8988T (cell line): ENCODE data around the gene SOS2.
"Not testable (repeated sequence)": the region's sequence is repeated elsewhere in the genome, so short reads cannot be mapped to it uniquely, and the experiment has no call there.

Experiments used
- DNase-seq: peaks from one replicate; pipeline ENCODE4 v3.0.0; 2011

SOS2 gene

DNA sequence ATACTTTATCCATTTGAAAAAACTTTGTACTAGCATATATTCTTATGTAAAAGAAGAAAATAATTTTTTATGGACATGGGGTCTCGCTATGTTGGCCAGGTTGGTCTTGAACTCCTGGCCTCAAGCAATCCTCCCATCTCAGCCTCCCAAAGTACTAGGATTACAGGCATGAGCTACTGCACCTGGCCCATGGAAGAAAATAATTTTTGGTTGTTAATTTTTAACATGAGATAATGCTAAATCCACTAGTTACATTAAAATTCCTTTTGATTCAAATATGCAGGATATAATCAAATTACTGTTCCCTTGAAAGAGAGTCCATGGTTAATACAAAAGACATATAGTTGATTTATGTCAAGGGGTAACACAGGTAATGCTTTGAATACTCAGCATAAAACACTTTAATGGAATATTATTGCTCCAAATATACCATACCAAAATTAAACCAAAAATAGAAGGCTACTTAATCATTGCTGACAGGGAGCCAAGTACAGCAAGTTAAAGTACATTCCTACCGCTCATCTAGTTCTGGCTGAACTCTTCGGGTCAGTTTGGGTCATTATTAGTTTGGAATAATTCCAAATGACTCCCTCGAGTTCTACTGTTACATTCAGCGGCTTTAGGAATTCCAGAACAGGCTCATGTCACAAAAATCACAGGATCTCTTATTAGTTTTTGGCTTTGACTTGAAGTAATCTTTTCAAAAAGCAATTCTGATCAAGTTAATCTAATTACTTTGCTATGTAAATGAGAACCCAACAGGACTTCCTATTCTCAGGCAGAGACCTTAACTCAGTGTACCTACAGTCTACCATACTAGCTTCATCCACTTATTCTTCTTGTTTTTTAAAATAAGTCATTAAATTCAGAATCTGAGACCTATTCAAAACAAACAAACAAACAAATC lies 6.1 kb downstream of the SOS2 start:
- no peak for DNase-seq

- no peak for DNase-seq
Measured at GRCh38 chr14:50222055-50222613, 9.2 kb downstream of the SOS2 start.

- DNase-seq, result no peak
Measured at GRCh38 chr14:50218501-50218900, 12.9 kb downstream of the SOS2 start.

DNA sequence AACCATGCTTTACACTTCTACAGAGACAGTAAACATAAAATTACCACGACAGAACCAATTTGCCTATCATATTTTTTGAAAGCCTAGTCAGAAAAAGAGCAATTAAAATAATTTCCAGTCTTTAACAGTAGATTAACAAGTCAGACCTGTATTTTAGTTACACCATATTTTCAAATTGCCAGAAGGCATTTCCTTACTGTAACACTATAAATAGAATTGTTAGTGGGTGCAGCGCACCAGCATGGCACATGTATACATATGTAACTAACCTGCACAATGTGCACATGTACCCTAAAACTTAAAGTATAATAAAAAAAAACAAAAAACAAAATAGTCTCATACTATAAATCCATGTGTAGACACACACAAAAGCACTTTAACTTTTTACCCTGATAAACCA lies 16.0 kb downstream of the SOS2 start:
- DNase-seq, result no peak

GRCh38 chr14:50213795-50214194 lies 17.6 kb downstream of the SOS2 start:
- no peak for DNase-seq

DNA sequence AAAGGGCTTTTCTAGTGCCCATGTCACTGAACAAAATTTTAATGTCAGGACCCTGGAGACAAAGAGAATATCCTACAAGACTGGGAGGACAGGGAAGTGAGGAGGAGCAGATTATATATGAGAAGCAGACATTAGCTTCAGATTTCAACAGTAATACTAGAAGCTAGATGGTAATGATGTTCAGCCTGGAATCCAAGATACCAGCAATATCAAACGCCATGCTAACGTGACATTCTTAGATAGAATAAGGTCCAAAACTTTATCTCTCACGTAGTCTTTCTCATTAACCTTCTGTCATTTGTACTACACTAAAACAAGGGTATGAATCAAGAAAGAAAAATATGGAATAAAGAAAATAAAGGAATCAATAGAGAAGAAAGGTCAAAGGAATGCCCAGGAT lies 18.7 kb downstream of the SOS2 start:
- DNase-seq, result no peak

DNA sequence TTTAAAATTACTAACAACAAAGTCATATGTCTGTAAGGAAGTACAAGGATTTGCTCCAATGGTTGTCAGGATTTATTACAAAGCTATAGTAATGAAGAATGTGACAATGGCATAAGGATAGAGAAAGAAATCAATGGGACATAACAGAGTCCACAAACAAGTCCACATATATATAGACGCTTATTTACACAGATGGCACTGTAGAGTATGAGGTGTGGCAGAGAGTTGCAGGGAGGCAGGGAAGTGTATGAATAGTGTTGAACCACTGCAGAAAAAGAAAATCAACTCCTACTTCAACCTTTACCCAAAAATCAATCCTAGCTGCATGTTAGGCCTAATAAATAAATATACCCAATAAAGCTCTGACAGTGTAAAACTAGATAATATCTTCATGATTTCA lies 21.3 kb downstream of the SOS2 start:
- no peak for DNase-seq

DNA sequence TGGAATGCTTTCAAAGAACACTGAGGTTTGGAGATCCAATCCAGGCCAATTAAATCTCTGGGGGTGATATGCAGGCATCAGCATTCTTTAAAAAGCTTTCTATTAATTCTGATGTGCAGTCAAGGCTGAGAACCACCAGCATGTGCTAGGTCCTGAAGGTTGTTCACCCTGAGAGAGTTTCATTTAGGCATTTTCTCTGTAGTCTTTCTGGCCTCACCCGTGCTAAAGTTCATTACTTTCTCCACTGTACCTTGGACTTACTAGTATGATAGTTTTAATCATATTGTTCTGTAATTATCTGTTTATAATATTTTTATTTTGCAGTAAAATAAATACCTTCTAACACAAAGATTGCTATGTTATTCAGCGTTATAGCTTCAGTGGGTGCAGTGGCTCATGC lies 32.9 kb downstream of the SOS2 start:
- no peak for DNase-seq

- DNase-seq, result no peak
Measured at GRCh38 chr14:50191499-50191898, 39.9 kb downstream of the SOS2 start.

GRCh38 chr14:50186107-50186506 lies 45.3 kb downstream of the SOS2 start:
- DNase-seq, result no peak

- no peak for DNase-seq
Measured at GRCh38 chr14:50173891-50174290, 57.5 kb downstream of the SOS2 start.

- no peak for DNase-seq
Measured at GRCh38 chr14:50171895-50172294, 59.5 kb downstream of the SOS2 start.

DNA sequence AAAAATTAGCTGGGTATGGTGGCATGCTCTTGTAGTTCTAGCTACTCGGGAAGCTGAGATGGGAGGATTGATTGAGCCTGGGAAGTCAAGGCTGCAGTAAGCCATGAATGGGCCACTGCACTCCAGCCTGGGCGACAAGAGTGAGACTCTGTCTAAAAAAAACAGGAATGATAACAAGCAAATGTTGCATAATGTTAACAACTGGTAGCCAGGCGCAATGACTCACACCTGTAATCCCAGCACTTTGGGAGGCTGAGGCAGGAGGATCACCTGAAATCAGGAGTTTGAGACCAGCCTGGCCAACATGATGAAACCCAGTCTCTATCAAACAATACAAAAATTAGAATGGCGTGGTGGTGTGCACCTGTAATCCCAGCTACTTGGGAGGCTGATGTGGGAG lies 64.0 kb downstream of the SOS2 start:
- not testable (repeated sequence) for DNase-seq

DNA sequence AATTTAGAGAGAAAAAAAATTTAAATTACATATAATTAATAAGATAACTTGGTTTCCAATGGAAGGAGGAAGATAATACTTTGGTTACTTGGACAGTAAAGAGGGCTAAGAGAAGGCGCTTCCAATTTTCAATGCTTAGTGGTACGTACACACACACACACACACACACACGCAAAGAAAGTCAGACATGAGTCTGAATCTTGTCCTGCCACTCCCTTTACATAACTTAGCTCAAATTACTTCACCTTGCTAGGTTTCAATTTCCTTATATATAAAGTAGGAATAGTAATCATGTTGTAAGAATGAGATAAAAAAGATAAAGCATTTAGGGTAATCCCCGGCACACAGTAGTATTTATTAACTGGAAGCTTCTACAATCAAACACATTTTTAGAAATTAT lies 75.3 kb downstream of the SOS2 start:
- no peak for DNase-seq

DNA sequence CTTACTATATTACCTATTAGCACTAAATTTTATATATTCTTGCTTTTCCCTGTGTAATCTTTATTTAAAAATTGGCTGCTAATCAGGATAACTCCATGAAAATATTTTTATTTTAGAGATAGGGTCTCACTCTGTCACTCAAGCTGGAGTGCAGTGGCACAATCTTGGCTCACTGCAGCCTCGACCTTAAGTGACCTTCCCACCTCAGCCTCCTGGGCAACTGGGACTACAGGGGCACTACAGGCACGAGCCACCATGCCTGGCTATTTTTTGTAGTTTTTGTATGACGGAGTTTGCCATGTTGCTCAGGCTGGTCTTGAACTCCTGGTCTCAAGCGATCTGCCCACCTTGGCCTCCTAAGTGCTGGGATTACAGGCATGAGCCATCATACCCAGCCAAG lies 82.6 kb downstream of the SOS2 start:
- DNase-seq, result no peak

GRCh38 chr14:50139192-50139591 lies 92.2 kb downstream of the SOS2 start:
- DNase-seq, result no peak

DNA sequence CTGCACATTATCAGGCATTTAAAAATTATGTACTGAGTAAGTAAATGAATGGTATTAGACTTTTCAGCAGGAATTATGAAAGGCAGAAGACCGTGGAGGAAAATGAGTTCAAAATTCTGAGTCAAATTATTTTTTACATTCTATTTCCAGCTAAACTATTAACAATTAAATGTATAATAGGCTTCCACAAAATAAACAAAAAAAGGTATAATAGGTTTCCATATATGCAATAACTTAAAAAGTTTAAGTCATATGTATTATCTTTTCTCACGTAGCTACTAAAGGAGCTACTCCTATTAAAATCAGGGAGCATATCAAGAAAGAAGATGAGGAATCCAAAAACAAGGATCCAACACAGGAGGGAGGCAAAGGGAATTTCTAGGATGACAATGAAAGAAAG lies 103.6 kb downstream of the SOS2 start:
- no peak for DNase-seq

GRCh38 chr14:50123062-50123461 lies 108.3 kb downstream of the SOS2 start:
- no peak for DNase-seq

- no peak for DNase-seq
Measured at GRCh38 chr14:50122291-50122690, 109.1 kb downstream of the SOS2 start.

DNA sequence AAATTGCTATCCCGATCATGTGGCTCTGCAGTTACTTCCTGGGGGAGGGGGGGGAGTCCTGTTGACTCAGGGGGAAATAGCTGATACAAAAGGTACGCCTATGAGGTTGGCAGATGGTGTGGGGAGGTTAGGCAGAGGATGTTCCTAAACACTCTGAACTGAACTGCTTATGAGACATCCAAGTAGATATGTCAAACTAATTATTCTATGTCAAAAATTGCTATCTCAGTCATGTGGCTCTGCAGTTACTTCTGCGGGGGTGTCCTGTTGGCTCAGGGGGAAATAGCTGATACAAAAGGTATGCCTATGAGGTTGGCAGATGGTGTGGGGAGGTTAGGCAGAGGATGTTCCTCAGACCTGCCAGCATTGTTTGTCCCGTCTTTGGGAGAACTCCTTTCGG lies 109.9 kb downstream of the SOS2 start:
- DNase-seq, result no peak

- DNase-seq, result no peak
Measured at GRCh38 chr14:50117456-50117855, 113.9 kb downstream of the SOS2 start.

- no peak for DNase-seq
Measured at GRCh38 chr14:50116966-50117365, 114.4 kb downstream of the SOS2 start.

DNA sequence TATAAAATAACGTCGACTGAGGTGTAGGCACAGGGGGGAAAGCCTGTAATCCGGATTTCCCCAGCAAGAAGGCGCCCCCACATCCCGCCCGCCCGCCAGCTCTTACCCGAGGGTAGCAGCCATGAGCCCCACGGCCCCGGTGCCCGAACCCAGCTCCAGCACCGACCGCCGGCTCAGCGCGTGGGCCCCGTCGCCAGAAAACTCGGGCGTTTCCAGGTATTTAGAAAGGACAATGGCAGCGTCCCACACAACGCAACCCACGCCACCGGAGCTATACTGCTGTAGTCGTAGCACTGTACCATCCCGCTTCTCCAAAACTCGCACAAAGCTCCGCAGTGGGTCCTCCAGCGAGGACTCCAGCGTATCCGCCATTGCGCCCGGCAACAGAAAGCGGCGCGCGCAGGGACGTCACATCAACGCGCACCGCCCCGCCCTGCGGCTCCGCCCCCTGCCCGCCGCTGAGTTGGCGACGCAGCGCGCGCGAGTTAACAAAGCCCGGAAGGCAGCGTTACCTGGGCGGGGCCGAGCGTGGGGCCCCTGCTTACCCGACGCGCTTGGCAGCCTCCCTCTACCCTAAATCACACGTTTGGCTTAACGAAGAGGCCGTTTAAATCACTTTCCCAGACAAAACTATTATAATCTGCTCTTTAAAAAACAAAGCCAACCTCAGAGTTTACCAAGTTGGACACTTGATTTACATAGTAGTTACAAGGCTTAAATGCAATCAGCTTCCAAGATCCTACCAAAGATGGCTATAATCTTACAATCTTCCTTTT lies 115.0 kb downstream of the SOS2 start, which contains the start of gene VCPKMT:
Gene VCPKMT, minus strand, starts transcription at position 392 of the 776 bp plus-strand sequence. Its CDS starts 20 bp downstream, at position 372.
- peak; percentile 70 for DNase-seq
